GM12891 (cell line): ENCODE data around the gene SFMBT2.
"Not testable (repeated sequence)": the region's sequence is repeated elsewhere in the genome, so short reads cannot be mapped to it uniquely, and the experiment has no call there.

Source experiments
- DNase-seq: peaks from one replicate; pipeline ENCODE4 v3.0.0; 2011; ENCODE audit warnings: low spot score; ENCODE audit not compliant: insufficient read length
- FAIRE-seq: peaks from 2 replicates; lab custom pipeline; 2011; peaks lifted over from hg19 to GRCh38; lab: Jason Lieb, UNC
- PAX5 ChIP-seq: IDR thresholded peaks from 2 replicates; pipeline ENCODE4 v1.6.1; 2011; ENCODE audit warnings: low read length, moderate library complexity, mild to moderate bottlenecking; ENCODE audit not compliant: insufficient read depth, severe bottlenecking
- POLR2A ChIP-seq: IDR thresholded peaks from 2 replicates; pipeline ENCODE4 v1.6.1; 2011; ENCODE audit warnings: low read depth, low read length, control low read depth
- POLR2AphosphoS5 ChIP-seq: IDR thresholded peaks from 2 replicates; pipeline ENCODE4 v1.6.1; 2011; ENCODE audit warnings: low read depth, low read length, control low read depth
- POU2F2 ChIP-seq: IDR thresholded peaks from 2 replicates; pipeline ENCODE4 v1.6.1; 2011; ENCODE audit warnings: low read depth, mild to moderate bottlenecking, control low read depth, low read length, moderate library complexity
- SPI1 ChIP-seq: IDR thresholded peaks from 2 replicates; pipeline ENCODE4 v1.6.1; 2011; ENCODE audit warnings: low read depth, low read length, control low read depth
- TAF1 ChIP-seq: IDR thresholded peaks from 2 replicates; pipeline ENCODE4 v1.6.1; 2011; ENCODE audit warnings: low read depth, low read length, control low read depth

SFMBT2 gene

GRCh38 chr10:7234109-7234508 is 176.7 kb downstream of the SFMBT2 start:
- no peak for FAIRE-seq

GRCh38 chr10:7233259-7233991 is 177.4 kb downstream of the SFMBT2 start:
- no peak for TF ChIP-seq POLR2AphosphoS5
- no peak for TF ChIP-seq SPI1
- no peak for TF ChIP-seq POLR2A
- FAIRE-seq (no peak), DNase-seq (no peak)

More at GRCh38 chr10:7234109-7234508, 176.7 kb downstream of the SFMBT2 start:
- DNase-seq: no peak
- TF ChIP-seq POLR2AphosphoS5 (no peak), TAF1 (no peak), POLR2A (no peak), SPI1 (no peak), PAX5 (no peak), POU2F2 (no peak)

- FAIRE-seq: no peak
- no peak for DNase-seq
- TF ChIP-seq SPI1: no peak
- no peak for TF ChIP-seq POLR2AphosphoS5
- TF ChIP-seq PAX5: no peak
- TF ChIP-seq POU2F2: no peak
- no peak for TF ChIP-seq POLR2A
- TF ChIP-seq TAF1: no peak
These were observed 179.1 kb downstream of the SFMBT2 start for GRCh38 chr10:7231509-7232414.

GRCh38 chr10:7230951-7231350 is 179.9 kb downstream of the SFMBT2 start:
- no peak for FAIRE-seq
- DNase-seq: no peak
- TF ChIP-seq POLR2AphosphoS5 (no peak), TAF1 (no peak), POLR2A (no peak), SPI1 (no peak), POU2F2 (no peak), PAX5 (no peak)

GRCh38 chr10:7230036-7230435 is 180.8 kb downstream of the SFMBT2 start:
- FAIRE-seq: no peak
- DNase-seq: no peak
- no peak for TF ChIP-seq SPI1
- TF ChIP-seq POLR2A: no peak
- TF ChIP-seq POLR2AphosphoS5: no peak
- TF ChIP-seq PAX5: no peak
- TF ChIP-seq TAF1: no peak
- no peak for TF ChIP-seq POU2F2

- TF ChIP-seq POU2F2 (no peak), POLR2A (no peak), PAX5 (no peak), TAF1 (no peak), POLR2AphosphoS5 (no peak), SPI1 (no peak)
- no peak for DNase-seq
- no peak for FAIRE-seq
These were observed 185.7 kb downstream of the SFMBT2 start for GRCh38 chr10:7225133-7225532.

GRCh38 chr10:7218968-7219367 is 191.9 kb downstream of the SFMBT2 start:
- DNase-seq (no peak), FAIRE-seq (peak; percentile 9)
- TF ChIP-seq SPI1 (no peak), PAX5 (no peak), POLR2A (no peak), TAF1 (no peak), POLR2AphosphoS5 (no peak), POU2F2 (no peak)

GRCh38 chr10:7212696-7213095 is 198.1 kb downstream of the SFMBT2 start:
- not testable (repeated sequence) for DNase-seq, FAIRE-seq

GRCh38 chr10:7211857-7212577 is 198.8 kb downstream of the SFMBT2 start:
- TF ChIP-seq PAX5 (no peak), POU2F2 (no peak), SPI1 (no peak), POLR2A (no peak)
- FAIRE-seq (no peak), DNase-seq (no peak)
